IPS DF 4.7 (cell line): ENCODE data around the gene NLGN3.

Experiments used
- DNase-seq: peaks from one replicate; pipeline ENCODE4 v3.0.0-alpha.2; 2013; ENCODE audit warnings: low spot score; ENCODE audit errors: extremely low read depth

Gene NLGN3

GRCh38 chrX:71144651-71145050 lies at the start of gene NLGN3:
NLGN3 (plus strand) TSS chrX:71144841; CDS start chrX:71147750, 2,909 bp downstream.
- DNase-seq = no peak

- DNase-seq = no peak
These were observed 49.6 kb upstream of the NLGN3 start for GRCh38 chrX:71095033-71095432.

- DNase-seq = no peak
These were observed 49.1 kb upstream of the NLGN3 start, which contains the start of gene FOXO4 for GRCh38 chrX:71095555-71095980. FOXO4 (plus strand) TSS chrX:71095851; CDS start chrX:71096529, 678 bp downstream.

GRCh38 chrX:71095981-71096759 lies 48.5 kb upstream of the NLGN3 start:
- DNase-seq = no peak

GRCh38 chrX:71096760-71097032 lies 47.9 kb upstream of the NLGN3 start:
- DNase-seq = no peak

- DNase-seq = no peak
These were observed 46.3 kb upstream of the NLGN3 start for GRCh38 chrX:71098302-71098701.

GRCh38 chrX:71098951-71099506 lies 45.6 kb upstream of the NLGN3 start:
- DNase-seq = no peak

- DNase-seq = no peak
These were observed 44.9 kb upstream of the NLGN3 start for GRCh38 chrX:71099736-71100135.

GRCh38 chrX:71100581-71101505 lies 43.8 kb upstream of the NLGN3 start:
- no peak for DNase-seq

GRCh38 chrX:71102292-71102691 lies 42.3 kb upstream of the NLGN3 start:
- no peak for DNase-seq

GRCh38 chrX:71103110-71103983 lies 41.3 kb upstream of the NLGN3 start:
- DNase-seq = no peak

GRCh38 chrX:71105628-71106027 lies 39.0 kb upstream of the NLGN3 start:
- DNase-seq = no peak

- DNase-seq = no peak
These were observed 38.2 kb upstream of the NLGN3 start, which contains the start of gene CXorf65 for GRCh38 chrX:71106427-71106826. CXorf65 (minus strand) TSS chrX:71106740; CDS start chrX:71106556, 184 bp downstream.

- DNase-seq = no peak
These were observed 37.4 kb upstream of the NLGN3 start for GRCh38 chrX:71107245-71107644.

GRCh38 chrX:71107762-71108360 lies 36.8 kb upstream of the NLGN3 start:
- no peak for DNase-seq

GRCh38 chrX:71109051-71109450 lies 35.6 kb upstream of the NLGN3 start:
- DNase-seq = no peak

- no peak for DNase-seq
These were observed 33.3 kb upstream of the NLGN3 start, which contains the start of gene IL2RG for GRCh38 chrX:71111141-71111843. IL2RG (minus strand) TSS chrX:71111577; CDS start chrX:71111539, 38 bp downstream.

- no peak for DNase-seq
These were observed 32.7 kb upstream of the NLGN3 start for GRCh38 chrX:71111921-71112431.

- DNase-seq = no peak
These were observed 27.3 kb upstream of the NLGN3 start for GRCh38 chrX:71117358-71117757.
